Measurements from ENCODE around the gene BNC2.

DNA sequence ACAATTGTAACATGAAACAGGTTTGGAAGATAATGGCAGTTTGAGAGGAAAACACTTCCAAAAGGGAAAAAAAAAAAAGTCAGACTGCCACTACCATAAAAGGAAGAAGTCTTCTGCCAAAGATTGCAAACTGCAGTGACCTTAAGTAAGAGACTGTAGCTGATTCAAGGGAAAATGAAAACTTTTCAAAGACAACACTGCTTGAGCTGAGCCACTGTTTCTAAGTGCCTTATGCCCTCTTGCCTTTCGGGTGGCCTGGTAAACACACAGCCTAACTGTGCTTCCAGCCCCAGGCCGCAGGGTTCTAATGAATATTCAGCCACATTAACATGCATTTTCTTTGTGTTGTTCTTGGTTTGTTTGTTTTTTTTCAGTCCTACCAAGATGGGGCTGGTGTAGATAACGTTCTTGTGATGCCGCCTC, 354.6 kb downstream of the BNC2 start:
- TF ChIP-seq, protein P1, sequence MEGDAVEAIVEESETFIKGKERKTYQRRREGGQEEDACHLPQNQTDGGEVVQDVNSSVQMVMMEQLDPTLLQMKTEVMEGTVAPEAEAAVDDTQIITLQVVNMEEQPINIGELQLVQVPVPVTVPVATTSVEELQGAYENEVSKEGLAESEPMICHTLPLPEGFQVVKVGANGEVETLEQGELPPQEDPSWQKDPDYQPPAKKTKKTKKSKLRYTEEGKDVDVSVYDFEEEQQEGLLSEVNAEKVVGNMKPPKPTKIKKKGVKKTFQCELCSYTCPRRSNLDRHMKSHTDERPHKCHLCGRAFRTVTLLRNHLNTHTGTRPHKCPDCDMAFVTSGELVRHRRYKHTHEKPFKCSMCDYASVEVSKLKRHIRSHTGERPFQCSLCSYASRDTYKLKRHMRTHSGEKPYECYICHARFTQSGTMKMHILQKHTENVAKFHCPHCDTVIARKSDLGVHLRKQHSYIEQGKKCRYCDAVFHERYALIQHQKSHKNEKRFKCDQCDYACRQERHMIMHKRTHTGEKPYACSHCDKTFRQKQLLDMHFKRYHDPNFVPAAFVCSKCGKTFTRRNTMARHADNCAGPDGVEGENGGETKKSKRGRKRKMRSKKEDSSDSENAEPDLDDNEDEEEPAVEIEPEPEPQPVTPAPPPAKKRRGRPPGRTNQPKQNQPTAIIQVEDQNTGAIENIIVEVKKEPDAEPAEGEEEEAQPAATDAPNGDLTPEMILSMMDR (IDR thresholded peaks at IDR 0.05), result no peak
- TF ChIP-seq POLR2AphosphoS5 (IDR thresholded peaks at IDR 0.05) (peak in 1 of 4 donors; percentile 7), POLR2A (IDR thresholded peaks at IDR 0.05) (no peak)
